ENCODE data around the gene PLP1.

PLP1 gene

GRCh38 chrX:103831803-103832544 lies 55.3 kb downstream of the PLP1 start, which contains the start of gene RAB9B:
Gene RAB9B, minus strand, starts transcription at chrX:103832257. Its CDS starts 6,473 bp downstream, at chrX:103825784.
- DNase-seq, result no peak

DNA sequence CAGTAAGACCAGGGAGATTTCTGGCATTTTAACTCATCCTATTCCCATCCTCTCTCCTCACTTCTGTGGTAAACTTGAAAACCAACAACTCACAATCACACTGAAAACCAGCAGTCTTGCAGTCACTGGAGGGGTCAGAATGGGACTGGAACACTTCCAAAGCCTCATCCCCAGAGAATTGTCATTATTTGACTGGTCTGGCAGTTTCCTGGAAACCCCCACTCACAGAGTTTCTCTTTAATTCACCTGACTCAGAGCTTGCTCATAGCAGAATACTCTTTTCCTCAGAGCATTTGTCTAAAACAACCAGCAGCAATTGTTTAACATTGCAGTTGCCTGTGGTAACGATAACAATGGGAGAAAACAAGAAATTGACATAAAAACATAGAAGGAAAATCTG lies 62.8 kb downstream of the PLP1 start:
- DNase-seq, result no peak

All from MV-4-11 (cell line).